Superior temporal gyrus (tissue), 1 donor: ENCODE data around the gene RSRC1.

Experiments used
- DNase-seq: peaks from one replicate; pipeline ENCODE4 v3.0.0-alpha.2; 2016; ENCODE audit errors: extremely low spot score

RSRC1 gene

DNA sequence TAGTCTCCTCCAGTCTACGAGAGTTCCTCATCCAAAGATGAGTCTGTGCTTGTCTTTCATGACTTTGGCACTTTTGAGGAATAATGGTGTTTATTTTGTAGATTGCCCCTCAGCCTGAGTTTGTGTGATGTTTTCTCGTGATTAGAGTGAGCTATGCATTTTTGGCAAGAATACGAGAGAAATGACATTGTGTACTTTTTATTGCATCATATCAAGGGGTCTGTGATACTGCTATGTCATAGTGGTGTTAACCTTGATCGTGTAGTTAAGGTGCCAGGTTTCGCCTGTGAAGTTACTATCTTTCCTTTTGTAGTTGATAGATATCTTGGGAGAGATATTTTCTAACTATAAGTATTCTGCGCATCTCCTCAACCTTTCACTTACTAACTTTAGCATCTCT, 18.9 kb downstream of the RSRC1 start:
- DNase-seq: no peak

DNA sequence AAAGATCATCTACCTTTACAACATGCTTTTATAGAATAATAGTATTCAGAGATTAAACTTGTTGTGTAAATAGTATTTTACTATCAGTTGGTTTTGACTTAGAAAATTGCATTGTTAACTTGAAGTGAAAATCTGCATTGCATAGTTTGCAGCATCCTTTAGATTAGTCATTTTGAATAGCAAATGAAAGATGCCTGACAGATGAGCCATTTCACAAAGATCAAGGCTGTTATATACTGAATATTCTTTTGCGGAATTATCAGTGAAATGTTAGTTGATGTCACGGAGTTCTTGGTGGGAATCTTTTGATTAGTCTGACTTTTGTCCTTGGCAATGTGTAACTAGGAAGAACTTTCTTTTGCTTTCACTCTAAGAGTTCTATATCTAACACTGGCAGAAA, 24.5 kb downstream of the RSRC1 start:
- DNase-seq: no peak

DNA sequence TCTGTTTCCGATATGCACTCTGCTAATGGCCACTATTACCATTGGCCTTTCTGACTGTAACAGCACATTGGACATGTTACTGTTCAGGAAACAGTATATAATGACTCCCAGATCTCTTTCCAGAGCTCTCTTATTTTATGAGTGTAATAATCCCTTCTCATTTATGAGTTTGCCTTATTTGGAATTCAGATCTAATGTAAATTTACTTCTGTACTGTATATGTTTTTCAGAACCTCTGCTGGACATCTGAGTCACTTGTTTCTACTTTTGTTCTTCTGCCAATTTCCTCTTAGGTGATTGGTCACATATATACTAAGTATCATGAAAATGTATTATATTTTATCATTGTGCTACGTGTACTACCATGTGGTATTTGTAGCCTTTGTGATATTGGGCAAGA, 30.5 kb downstream of the RSRC1 start:
- DNase-seq: no peak

DNA sequence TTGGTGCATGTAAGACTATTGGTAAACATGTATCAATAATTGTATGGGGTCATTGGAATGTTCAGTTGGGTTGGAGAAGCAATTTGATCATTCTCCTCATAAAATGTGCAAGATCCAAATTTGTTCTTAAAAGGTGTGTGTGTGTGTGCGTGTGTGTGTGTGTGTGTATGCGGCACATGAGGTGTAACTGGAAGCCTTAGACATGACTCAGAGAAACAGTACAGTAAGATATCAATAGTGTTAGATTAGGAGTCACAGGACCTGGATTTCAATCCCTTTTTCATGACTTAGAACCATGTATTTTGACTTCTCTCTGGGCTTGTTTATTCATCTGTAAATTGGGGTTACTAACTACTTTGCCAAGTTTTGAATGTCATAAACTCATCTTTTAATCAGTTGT, 38.3 kb downstream of the RSRC1 start:
- DNase-seq: no peak

DNA sequence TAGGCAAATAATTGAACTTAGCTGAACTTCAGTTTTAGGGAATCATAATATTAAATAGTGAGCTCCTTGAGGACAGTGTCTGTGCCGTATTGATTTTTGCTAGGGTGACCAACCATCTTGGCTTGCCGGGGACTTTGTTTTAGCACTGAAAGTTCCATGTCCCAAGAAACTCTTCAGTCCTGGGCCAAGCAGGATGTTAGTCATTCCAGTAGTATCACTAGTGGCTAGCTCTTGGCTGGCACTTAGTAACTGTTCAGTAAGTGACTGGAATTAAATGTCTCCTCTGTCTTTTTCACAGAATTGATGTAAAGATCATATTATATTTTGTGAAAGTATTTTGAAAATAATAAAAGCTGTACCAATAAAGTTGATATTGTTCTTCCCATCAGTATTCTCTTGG, 42.3 kb downstream of the RSRC1 start:
- no peak for DNase-seq

DNA sequence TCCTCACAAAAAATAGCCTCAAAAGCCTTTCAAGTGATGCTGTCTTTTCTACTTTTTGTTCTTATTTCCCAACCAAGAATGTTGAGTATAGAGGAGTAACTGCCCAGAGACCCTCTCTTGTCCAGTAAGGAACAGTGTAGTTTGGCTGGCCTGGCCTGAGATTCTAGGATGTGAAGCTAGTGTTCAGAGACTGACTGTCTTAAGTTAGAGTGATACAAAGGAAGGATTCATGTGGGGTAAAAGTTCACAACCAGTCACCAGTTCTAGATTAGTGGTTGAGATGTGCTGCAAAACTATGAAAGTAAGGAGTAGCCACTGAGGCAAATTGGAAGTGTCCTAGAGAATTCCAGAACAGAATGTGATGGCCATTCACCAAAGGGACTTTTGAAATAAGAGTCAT, 49.1 kb downstream of the RSRC1 start:
- no peak for DNase-seq

DNA sequence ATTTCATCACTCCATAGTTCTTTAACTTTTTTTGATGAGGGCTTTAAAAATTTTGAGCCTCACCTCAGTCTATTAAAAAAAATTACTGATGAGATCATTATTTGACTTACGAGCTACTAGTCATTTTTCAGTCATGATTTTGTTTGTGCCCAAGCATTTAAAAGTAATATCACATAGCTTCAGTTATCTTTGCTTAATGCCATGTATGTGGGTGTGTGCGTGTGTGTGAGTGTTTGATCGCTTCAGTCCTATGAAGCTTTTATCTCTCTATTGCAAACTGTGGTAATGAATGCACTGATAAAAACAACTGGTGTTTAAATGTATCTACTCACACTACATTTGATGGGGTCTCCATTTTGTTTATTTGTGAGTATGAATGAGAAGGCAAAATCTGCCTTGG, 49.8 kb downstream of the RSRC1 start:
- no peak for DNase-seq

DNA sequence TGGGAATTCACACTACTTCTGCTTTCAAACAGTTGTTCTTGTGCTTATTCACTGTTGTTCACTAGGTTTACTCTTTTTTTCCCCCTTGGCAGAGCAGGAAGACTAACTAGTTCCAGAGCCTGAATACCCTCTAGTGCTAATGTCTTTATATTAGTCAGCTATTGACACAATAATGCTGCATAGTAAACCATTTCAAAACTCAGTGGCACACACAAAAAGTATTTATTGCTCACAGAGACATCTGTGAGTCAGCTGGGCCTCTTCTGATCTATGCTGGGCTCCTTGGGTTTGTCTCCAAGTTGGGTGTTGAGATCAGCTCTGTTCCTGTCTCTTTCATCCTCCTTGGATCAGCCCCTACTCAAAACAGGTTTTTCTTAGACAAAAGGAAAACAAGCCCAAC, 51.1 kb downstream of the RSRC1 start:
- no peak for DNase-seq

DNA sequence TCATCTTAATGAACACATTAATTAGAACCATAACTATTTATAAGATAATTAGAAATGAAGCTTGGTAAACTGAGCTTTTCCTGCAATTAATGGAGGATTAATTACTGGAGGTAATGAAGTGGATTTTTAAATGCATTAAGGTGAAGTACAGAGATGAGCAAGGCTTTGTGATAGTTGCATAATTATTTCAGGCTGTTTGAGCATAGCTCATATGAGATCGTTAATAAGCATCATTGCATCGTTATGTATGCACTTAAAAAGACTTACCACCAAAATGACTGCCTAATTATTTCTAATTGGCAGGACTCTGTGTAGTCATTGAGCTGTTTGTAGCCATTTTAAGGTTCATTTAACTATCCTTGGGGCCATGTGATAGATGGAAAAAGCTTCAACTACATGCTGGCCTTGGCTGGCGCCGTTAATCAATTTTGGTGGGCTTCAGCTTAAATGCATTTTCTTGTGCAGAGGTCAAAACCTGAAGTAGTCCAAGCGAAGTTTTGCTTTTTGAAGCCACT, 55.3 kb downstream of the RSRC1 start:
- DNase-seq: no peak

DNA sequence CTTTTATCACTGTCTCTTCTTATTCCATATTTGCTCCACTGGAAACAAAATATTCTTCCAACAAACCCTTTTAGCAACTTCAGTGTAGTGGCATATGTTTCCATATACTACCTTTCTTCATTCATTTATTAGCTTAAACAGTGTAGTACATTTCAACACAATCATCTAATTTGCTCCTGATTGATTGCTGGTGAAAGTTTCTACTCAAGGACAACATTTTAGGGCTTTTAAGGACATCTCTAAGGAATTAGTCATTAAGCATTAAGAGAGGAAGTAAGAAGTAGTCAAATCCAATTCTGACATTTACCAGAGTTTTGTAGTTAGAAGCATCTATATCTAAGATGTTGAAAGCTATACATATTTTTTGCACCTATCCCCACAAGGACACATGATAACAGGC, 55.8 kb downstream of the RSRC1 start:
- DNase-seq: no peak

DNA sequence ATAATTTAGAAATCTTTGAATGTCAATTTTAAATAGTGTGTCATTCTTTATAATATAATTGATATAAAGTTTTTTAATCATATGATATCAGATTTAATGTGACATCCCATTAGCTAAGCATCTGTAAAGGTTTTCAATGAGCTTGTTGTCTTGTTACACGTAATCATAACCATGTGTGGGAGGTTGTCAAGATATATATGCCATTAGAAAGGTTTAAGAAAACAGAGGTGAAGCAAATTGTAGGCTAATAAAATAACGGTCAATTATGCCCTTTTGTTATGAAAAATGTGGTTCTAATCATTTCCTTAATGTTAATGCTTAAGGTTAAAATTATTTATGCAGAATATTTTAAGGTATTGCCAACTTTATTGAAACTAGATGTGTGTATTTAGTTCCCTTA, 56.3 kb downstream of the RSRC1 start:
- no peak for DNase-seq

DNA sequence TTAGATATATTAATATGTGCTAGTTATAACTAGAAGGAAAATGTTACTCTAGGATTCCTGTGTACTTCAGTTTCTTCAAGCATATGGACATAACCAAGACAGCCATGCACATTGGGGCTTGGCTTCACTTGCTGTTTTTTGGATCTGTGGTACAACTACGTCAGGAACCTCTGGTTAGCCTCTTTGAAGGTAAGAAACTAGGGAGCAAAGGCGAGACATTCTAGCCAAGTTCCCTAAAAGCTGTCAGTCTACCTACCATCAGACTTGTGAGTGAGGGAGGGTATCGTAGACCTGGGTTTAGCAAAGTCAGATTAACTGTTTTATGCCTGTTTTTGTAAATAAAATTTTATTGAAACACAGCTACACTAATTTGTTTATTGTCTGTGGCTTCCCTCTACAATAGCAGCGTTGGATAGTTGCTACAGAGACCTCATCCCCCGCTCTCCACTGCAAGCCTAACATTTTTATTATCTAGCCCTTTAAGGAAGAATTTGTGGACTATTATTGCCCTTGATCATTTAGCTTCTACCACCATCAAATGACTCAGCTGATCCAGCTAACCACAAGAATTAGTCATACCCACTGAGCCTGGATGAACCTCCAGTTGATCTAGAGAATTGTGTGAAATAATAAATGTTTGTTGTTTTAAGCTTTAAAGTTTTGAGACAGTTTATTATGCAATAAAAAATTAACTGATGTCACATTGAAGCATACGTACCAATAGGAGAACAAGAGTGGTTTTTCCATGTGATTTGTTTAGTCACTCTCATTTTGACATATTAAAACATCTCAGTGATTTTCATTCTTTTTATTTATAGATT, 58.1 kb downstream of the RSRC1 start:
- DNase-seq: no peak

DNA sequence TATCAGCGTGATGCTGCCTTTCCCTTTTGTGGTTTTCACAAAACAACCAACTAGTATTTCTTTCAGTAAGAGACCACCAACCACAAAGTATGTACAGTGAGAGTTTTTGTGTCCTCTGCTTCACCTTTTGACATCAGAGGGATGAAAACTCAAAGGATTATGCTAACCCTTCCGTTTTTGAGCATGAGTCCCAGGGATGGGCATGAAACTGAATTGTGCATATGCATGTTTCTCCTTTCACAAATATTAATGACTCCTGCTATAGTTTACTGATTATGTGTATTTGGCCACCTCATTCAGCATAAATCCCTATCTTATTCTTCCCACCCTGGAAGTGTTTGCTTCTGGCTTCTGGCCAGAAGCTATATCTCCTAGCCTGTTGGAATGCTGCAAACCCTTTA, 59.2 kb downstream of the RSRC1 start:
- no peak for DNase-seq

DNA sequence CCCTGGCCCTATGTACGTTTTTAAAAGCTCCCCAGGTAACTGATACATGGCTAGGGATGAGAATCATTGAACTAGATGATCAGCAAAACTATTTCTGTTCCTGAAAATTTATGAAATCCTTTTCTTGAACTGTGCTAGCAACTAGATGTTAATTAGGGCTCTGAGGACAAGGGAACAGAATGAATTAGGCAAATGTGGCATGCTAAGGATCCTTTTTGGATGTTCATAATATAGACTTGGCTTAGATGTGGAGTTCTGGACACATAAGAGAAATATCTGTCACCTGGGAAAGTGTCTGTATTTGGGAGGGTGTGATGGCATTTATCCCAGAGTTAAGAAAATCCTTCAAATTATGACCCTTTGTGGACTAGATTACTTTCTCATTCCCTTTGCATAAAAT, 71.2 kb downstream of the RSRC1 start:
- DNase-seq: no peak

DNA sequence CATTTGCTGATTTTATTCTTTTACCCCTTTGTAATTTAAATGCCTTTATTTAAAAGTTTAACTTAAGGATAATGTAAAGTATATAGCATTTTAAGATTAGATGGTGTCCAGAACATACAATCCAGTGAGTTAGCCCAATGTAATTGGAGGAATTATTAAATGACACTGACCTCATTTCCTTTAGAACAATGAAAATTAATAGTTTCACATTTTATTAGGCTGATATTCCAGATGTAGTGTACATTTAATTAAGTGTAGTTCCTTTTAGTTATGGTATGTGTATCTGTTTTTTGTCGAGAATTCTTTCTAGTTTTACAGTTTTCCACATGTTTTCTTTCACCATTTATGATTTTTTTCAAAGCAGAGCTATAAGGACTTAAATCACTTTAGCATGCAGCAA, 75.8 kb downstream of the RSRC1 start:
- DNase-seq: no peak

DNA sequence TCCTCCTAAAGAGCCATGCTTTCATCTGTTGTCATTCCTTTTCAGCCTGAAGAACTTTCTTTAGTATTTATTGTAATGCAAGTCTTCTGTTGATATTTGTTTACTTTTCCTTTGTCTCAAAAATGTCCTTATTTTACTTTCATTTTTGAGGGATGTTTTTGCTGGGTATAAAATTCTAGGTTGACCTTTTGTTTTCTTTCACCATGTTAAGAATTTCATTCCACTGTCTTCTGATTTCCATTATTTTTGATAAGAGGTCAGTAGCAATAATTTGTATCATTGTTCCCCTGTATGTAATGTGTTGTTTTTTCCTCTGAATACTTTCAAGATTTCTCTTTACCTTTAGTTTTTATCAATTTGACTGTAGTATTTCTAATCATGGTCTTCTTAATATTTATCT, 91.1 kb downstream of the RSRC1 start:
- DNase-seq: no peak

DNA sequence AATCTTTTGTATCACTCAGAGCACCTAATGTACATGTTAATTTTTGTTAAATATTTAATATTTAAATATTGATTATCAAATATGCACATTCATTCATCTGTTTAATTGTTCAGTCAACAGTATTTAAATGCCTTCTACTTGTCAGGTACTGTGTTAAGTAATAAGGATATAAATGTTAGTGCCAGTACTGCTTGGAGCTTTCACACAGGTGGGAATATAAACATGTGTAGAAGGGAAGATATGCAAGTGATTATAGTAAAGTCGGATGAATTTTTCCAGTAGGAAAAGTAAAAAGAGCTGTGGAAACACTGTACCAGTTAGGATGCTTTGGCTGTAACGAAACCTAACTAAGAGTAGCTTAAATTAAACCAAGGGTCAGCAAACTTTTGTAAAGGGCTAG, 95.4 kb downstream of the RSRC1 start:
- DNase-seq: no peak

DNA sequence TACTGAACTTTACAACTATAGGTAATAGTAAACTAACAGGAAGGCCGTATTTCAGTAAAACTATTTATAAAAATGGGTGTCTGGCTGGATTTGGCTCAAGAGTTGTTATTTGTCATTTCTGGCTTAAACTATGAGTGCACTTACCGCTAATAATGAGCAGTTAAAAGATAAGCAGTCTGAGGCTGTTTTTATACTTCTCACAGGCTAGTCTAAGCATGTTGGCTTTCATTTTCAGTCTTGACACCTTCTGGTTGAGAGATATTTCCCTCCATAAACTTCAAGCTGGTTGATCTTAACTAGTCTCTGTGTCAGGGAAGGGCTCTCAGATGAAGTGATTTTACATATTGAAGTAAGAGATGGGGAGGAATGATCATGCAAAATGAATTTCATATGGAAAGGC, 96.1 kb downstream of the RSRC1 start:
- DNase-seq: no peak

DNA sequence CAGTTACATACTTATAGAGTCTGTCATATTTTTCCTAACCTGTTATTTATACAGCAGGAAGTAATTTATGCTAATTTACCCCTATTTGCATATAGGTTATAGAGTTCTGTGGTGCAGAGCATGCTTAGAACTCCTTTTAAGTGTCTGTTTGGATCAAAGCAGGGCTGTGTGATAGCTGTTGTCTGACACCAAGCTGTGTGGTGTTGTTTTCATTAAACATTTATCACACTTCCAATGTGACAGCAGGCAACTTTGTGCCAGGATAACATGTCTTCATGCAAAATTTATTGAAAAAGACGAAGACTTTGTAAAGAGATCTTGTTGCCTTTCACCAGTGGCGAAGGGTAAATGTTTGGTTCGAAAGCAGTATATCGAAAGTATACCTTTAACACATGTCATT, 100.2 kb downstream of the RSRC1 start:
- no peak for DNase-seq

DNA sequence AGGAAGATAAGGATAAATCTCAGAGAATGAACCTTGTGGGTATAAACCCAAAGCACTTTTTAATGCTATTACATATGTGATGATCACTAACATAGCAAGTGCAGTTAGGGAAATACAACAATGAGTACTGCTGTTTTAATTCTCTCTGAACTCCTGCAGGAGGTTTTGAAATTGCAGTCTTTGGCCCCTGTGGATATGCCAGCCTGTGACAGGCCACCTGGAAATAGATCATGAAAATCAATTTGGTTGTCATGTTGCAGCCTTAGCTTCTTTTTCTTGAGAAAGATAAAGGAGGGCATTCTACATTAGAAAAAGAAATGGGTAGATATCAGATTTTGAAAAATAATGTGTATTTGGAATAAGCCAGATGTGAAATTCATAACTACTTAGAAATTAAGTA, 103.6 kb downstream of the RSRC1 start:
- no peak for DNase-seq

DNA sequence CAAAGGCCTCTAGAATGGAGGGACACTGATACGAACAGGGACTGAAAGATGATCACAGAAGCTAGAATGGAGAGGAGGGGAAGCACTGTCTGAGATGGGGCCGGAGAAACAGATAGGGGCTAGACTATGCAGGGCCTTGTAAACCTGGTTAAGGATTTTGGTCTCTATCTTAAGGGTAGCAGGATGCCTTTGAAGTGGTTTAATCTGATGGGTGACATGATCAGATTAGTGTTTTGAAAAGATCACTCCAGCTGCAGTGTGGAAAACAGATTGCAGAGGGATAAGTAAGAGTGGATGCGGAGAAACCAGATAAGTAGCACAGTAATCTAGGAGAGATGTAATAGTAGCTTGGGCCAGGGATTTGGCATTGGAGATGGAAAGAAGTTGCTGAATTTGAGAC, 108.1 kb downstream of the RSRC1 start:
- DNase-seq: no peak

DNA sequence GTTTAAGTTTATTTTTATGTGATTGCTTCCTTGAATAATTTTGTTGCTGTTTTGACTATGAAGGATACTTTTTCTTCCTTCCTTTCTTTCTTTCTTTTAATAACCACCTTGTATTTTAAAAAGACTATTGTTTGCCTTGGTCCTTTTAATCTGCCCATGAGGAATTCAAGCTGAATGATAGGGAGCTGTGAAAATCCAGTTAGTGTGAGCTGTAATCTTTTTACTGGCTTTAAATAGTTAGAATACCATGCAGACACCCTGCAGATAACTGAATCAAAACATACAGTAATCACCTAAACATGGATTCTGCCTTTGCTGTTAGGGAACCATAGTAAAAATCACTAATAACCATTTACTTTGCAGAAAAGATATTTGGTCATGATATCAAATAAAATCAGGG, 110.7 kb downstream of the RSRC1 start:
- DNase-seq: no peak

DNA sequence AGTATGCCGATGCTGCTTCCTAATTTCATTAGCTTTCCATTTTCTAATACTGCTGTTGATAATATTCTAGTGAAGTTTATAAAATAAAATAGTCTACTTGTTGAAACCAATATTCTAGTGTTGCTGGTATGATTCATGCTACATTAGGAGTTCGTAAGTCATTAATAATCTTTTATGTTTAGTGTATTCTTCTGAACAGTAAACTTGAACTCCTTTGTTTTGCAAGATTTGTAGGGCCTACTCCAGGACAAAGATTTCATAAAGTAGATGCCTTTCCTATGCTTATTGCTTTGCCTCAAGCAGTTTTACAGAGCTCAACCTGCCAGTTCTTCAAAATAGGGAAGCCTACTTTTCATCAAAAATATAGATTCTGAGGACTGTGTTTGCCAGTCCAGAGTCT, 111.5 kb downstream of the RSRC1 start:
- DNase-seq: no peak

DNA sequence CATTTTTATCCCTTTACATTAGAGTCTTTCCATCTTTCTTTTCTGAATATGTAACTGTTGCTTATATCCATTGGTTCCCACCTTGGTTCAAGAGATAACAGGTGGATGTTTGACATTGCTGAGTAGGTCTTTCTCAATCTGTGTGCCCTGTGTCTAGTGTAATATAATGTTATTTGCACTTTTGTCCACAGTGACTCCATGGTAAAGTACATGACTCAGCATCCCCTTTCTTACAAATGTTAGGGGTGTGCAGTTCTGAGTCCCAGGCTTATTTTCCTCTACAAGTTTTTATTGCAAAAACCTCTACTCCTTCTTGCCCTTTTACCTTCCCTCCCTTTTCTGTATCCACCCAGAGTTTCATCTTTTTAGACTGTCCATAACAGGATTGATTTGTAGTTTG, 116.5 kb downstream of the RSRC1 start:
- no peak for DNase-seq
